Vagina (tissue), 2 donors: Measurements from ENCODE around the gene FBXL17.

Source experiments
- CTCF ChIP-seq, 3 experiments: fragments of 450-650 bp in 2 of 3; fragments of 200-600 bp in 1 of 3; sonication (generic) in 1 of 3; IDR thresholded peaks; one replicate each; pipeline ENCODE4 v1.5.1; 2017 to 2019; ENCODE audit warnings: antibody characterized with exemption in 3 of 3, mild to moderate bottlenecking in 2 of 3, moderate library complexity in 2 of 3
- POLR2A ChIP-seq, 2 donors: fragments of 450-650 bp; IDR thresholded peaks; one replicate each; pipeline ENCODE4 v1.6.1; 2017; ENCODE audit warnings: antibody characterized with exemption in 2 of 2, mild to moderate bottlenecking in 2 of 2, moderate library complexity in 2 of 2

- TF ChIP-seq CTCF (IDR thresholded peaks at IDR 0.05) = no peak
- no peak for TF ChIP-seq POLR2A (IDR thresholded peaks at IDR 0.05)
Measured at GRCh38 chr5:107835096-107835495, 546.8 kb downstream of the FBXL17 start.
